Small intestine (tissue), 7 donors: ENCODE data around the gene PRICKLE1. TPM values are rescaled to one million over a fixed set of nuclear protein-coding genes. Genes with fewer than 3 reads are reported as not detected.

ENCODE experiments used
- DNase-seq, 2 donors: peaks; one replicate each; pipeline versions ENCODE4 v3.0.0 to v3.0.0-alpha.2; 2013
- FAIRE-seq: peaks from 2 replicates; lab custom pipeline; 2012; peaks lifted over from hg19 to GRCh38; lab: Jason Lieb, UNC
- H3K27ac ChIP-seq, 3 donors: one replicate each; pipeline ENCODE4 v1.5.1; 2013; ENCODE audit warnings: low read length in 2 of 3, mild to moderate bottlenecking in 2 of 3, control low read depth in 1 of 3, inconsistent platforms in 1 of 3, low read depth in 1 of 3, moderate library complexity in 1 of 3
- H3K27me3 ChIP-seq, 3 donors: one replicate each; pipeline ENCODE4 v1.6.1; 2013; ENCODE audit warnings: low read length in 3 of 3, inconsistent platforms in 1 of 3; ENCODE audit not compliant: control insufficient read depth in 3 of 3, insufficient read depth in 3 of 3
- H3K36me3 ChIP-seq, 3 donors: one replicate each; pipeline ENCODE4 v1.6.1; 2013; ENCODE audit warnings: low read length in 3 of 3, inconsistent platforms in 1 of 3, low read depth in 1 of 3, mild to moderate bottlenecking in 1 of 3, moderate library complexity in 1 of 3; ENCODE audit not compliant: control insufficient read depth in 3 of 3, insufficient read depth in 2 of 3
- H3K4me1 ChIP-seq, 3 donors: one replicate each; pipeline ENCODE4 v1.6.1; 2013; ENCODE audit warnings: low read length in 2 of 3, inconsistent platforms in 1 of 3, low read depth in 1 of 3, mild to moderate bottlenecking in 1 of 3, moderate library complexity in 1 of 3; ENCODE audit not compliant: control insufficient read depth in 3 of 3, insufficient read depth in 2 of 3
- H3K4me3 ChIP-seq, 3 donors: one replicate each; pipeline ENCODE4 v1.5.1; 2013; ENCODE audit warnings: low read length in 3 of 3, control low read depth in 1 of 3, inconsistent platforms in 1 of 3, low read depth in 1 of 3, mild to moderate bottlenecking in 1 of 3, moderate library complexity in 1 of 3
- H3K9me3 ChIP-seq, 2 donors: one replicate each; pipeline ENCODE4 v1.6.1; 2013; ENCODE audit warnings: low read depth in 1 of 2, low read length in 1 of 2; ENCODE audit not compliant: control insufficient read depth in 2 of 2, insufficient read depth in 1 of 2
- WGBS, 3 donors: extraction: QIAGEN DNeasy Blood & Tissue Kit; methylation state at CpG; one replicate each; pipeline ENCODE4 v1.1.7; 2013; 5-methylcytosine and 5-hydroxymethylcytosine counted together
- polyA plus RNA-seq, 4 donors: library from polyadenylated mRNA; stranded (reverse) in 3 of 4; unstranded in 1 of 4; fragments of 200-250 nt in 3 of 4; fragments of 120-200 nt in 1 of 4; gene quantifications; one replicate each; pipeline versions ENCODE4 v1.2.1 to v1.2.3, GENCODE V29; 2013
- donor health status: healthy with polysubstance abuse.
- donor health status: control.
- donor health status: control.
- donor health status: Bipolar disorder and iron deficiency.
- donor health status: healthy.

PRICKLE1 gene
- polyA plus RNA-seq, 4 donors: 0.22 to 4.0 (median 0.82) TPM

DNA sequence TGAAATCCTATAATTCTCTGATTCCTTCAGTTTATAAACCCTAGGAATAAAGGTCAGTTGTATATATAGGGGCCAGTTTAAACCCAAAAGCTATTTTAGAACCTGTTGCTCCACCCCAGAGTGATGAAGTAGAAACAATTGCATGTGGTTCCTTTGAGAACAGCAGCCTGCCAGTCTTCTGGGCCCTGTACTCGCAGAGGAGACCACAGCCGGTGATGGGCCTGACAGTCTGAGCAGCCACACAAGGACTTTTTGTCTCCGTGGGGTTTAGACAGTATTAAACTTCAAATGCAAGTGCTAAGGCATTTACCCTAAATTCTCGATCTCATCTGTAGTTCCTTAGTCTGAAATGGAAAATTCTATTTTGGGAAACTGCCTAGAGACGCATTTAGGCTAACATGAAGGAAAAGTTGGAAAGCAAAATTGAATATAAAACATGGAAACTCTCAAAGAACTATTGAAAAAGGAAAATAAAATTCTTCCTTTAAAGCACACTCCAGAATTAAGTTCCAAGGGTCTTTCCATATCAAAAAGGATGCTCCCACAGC is 80.6 kb downstream of the PRICKLE1 start:
- H3K9me3 ChIP-seq: no peaks in the 10 kb centered on the region
- FAIRE-seq: no peak
- no peak overlapping the region for H3K27ac ChIP-seq
- H3K4me1 ChIP-seq: no peaks in the 10 kb centered on the region
- H3K4me3 ChIP-seq: no peak overlapping the region
- no peaks in the 10 kb centered on the region for H3K36me3 ChIP-seq
- no peaks in the 10 kb centered on the region for H3K27me3 ChIP-seq
- 75 to 86% (median 83%) methylated on average over 5 of the region's 5 CpGs for WGBS, 3 donors
- no peak for DNase-seq

GRCh38 chr12:42507565-42507964 is 82.0 kb downstream of the PRICKLE1 start:
- DNase-seq: no peak
- FAIRE-seq: no peak
- 57 to 89% (median 70%) methylated on average over 3 of the region's 3 CpGs for WGBS, 3 donors
- H3K27ac ChIP-seq: no peak overlapping the region
- no peaks in the 10 kb centered on the region for H3K9me3 ChIP-seq
- no peaks in the 10 kb centered on the region for H3K4me1 ChIP-seq
- no peak overlapping the region for H3K4me3 ChIP-seq
- H3K36me3 ChIP-seq: no peaks in the 10 kb centered on the region
- H3K27me3 ChIP-seq: no peaks in the 10 kb centered on the region

DNA sequence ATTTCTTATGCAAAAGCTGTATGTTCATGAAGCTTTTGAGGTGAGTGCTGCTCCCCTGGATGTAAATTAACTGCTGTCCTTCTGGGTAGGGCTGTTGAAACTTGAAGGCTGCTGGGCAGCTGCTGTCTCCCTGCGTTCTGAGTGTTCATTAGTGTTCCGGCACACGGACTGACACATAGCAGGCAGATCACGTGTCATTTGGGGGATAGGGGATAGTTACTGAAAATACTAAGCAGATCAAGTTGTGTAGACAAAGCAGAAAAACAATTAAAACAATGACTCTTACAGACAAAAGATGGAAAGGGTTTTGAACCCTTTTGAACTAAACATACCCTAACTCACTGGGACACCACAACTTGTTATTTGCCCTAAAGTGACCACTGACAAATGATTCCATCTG is 82.5 kb downstream of the PRICKLE1 start:
- Histone ChIP-seq H3K27me3 (no peaks in the 10 kb centered on the region), H3K4me3 (no peak overlapping the region), H3K36me3 (no peaks in the 10 kb centered on the region), H3K27ac (no peak overlapping the region), H3K9me3 (no peaks in the 10 kb centered on the region), H3K4me1 (no peaks in the 10 kb centered on the region)
- DNase-seq (no peak), FAIRE-seq (no peak)
- 74 to 91% (median 86%) methylated on average over 4 of the region's 4 CpGs for WGBS, 3 donors

DNA sequence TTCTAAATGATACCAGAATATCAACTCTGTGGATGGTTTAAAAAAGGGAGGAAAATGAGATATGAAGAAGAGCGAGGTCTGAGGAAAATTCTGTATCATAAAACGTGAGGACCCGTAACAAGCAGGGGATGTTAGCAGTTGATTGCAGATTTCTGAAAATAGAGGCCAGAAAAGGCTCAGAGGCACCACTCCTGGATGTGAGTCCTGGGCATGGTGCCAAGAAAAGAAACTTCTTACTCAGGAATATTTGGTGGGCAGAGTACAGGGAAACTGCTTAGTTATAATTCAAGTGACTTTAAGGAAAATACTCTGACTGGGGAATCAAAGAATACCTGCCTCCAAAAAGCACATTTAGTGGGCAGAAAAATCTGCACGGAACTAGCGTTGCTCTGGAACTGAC is 85.5 kb downstream of the PRICKLE1 start:
- no peaks in the 10 kb centered on the region for H3K4me1 ChIP-seq
- no peak overlapping the region for H3K27ac ChIP-seq
- H3K27me3 ChIP-seq: no peaks in the 10 kb centered on the region
- no peak overlapping the region for H3K4me3 ChIP-seq
- no peak for FAIRE-seq
- 56 to 70% (median 61%) methylated on average over 5 of the region's 5 CpGs for WGBS, 3 donors
- DNase-seq: peak in 1 of 2 donors; percentile 48
- no peaks in the 10 kb centered on the region for H3K36me3 ChIP-seq
- H3K9me3 ChIP-seq: no peaks in the 10 kb centered on the region

GRCh38 chr12:42502682-42503081 is 86.9 kb downstream of the PRICKLE1 start:
- Histone ChIP-seq H3K27me3 (no peaks in the 10 kb centered on the region), H3K36me3 (no peaks in the 10 kb centered on the region), H3K27ac (no peak overlapping the region), H3K4me3 (no peak overlapping the region), H3K9me3 (no peaks in the 10 kb centered on the region), H3K4me1 (no peaks in the 10 kb centered on the region)
- no peak for FAIRE-seq
- DNase-seq: no peak
- 78 to 80% (median 78%) methylated on average over 6 of the region's 6 CpGs for WGBS, 3 donors

DNA sequence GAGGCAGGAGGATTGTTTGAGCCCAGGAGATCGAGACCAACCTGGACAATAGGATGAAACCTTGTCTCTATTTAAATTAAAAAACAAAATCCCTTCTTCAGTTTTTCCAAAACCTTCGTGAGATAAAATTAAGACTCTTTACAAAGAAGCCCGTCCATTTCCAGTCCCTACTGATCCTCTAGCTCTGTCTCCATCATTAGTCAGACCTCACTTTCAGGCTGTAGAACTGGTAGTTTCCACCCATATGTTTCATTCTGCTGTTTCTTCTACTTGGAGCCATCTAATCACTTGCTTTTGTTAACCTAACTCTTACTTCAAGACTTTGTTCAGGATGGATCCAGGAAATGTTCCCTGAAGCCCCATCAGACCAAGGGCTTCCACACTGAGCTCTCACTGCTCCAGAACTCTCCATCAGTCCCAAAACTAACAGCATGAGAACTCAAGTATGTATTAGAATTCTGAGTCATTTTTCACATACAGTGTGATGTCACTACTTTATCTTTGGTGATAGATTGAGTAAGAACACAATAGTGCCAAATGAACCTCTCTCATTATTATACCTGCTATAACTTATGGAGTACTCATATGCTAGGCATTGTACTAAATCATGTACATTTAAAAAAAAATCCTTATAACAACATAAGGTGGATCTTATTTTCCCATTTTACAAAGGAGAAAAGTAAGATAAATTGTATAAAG is 90.8 kb downstream of the PRICKLE1 start:
- Histone ChIP-seq H3K36me3 (no peaks in the 10 kb centered on the region), H3K4me3 (no peak overlapping the region), H3K9me3 (no peaks in the 10 kb centered on the region), H3K4me1 (no peaks in the 10 kb centered on the region), H3K27me3 (no peaks in the 10 kb centered on the region), H3K27ac (no peak overlapping the region)
- DNase-seq: no peak
- WGBS, 3 donors: 79 to 90% (median 82%) methylated on average over 3 of the region's 3 CpGs
- no peak for FAIRE-seq

DNA sequence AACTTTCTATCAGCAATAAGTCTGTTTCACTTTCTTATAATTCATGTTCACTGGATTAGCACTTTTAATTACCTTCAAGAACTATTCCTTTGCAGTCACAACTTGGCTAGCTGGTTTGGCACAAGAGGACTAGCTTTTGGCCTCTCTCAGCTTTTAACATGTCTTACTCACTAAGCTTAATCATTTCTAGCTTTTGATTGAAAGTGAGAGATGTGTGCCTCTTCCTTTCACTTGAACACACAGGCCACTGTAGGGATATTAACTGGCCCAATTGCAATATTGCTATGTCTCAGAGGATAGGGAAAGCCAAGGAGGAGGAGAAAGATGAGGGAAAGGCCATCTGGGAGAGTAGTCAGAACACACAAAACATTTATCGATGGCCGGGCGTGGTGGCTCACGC is 92.7 kb downstream of the PRICKLE1 start:
- Histone ChIP-seq H3K36me3 (no peaks in the 10 kb centered on the region), H3K4me3 (no peak overlapping the region), H3K27me3 (no peaks in the 10 kb centered on the region), H3K4me1 (no peaks in the 10 kb centered on the region), H3K27ac (no peak overlapping the region), H3K9me3 (no peaks in the 10 kb centered on the region)
- 71 to 91% (median 73%) methylated on average over 4 of the region's 4 CpGs for WGBS, 3 donors
- DNase-seq (no peak), FAIRE-seq (no peak)

DNA sequence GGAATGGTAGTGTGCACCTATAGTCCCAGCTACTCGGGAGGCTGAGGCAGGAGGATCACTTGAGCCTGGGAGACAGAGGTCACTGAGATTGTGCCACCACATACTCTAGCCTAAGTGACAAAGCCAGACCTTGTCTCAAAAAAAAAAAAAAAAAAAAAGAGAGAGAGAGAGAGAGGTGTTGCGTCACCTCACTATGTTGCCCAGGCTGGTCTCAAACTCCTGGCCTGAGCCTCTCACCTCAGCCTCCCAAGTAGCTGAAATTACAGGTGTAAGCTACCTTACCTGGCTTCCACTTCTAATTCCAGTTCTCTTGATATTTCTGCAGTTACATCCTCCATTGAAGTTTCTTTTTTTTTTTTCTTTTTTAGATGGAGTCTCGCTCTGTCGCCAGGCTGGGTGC is 94.3 kb downstream of the PRICKLE1 start:
- no peaks in the 10 kb centered on the region for H3K36me3 ChIP-seq
- H3K4me1 ChIP-seq: no peaks in the 10 kb centered on the region
- WGBS, 3 donors: 92 to 97% (median 94%) methylated on average over 4 of the region's 4 CpGs
- no peak overlapping the region for H3K27ac ChIP-seq
- FAIRE-seq (no peak), DNase-seq (no peak)
- H3K9me3 ChIP-seq: no peaks in the 10 kb centered on the region
- no peak overlapping the region for H3K4me3 ChIP-seq
- no peaks in the 10 kb centered on the region for H3K27me3 ChIP-seq

- H3K9me3 ChIP-seq: no peaks in the 10 kb centered on the region
- no peak overlapping the region for H3K4me3 ChIP-seq
- H3K4me1 ChIP-seq: no peaks in the 10 kb centered on the region
- no peaks in the 10 kb centered on the region for H3K27me3 ChIP-seq
- WGBS, 3 donors: 35 to 76% (median 60%) methylated on average over 1 of the region's 1 CpG
- no peaks in the 10 kb centered on the region for H3K36me3 ChIP-seq
- FAIRE-seq (no peak), DNase-seq (no peak)
- H3K27ac ChIP-seq: no peak overlapping the region
These were observed 97.3 kb downstream of the PRICKLE1 start for GRCh38 chr12:42492267-42492666.
